A673 (cell line): ENCODE measurements around the gene RNF40. TPM values are rescaled to one million over a fixed set of nuclear protein-coding genes. Genes with fewer than 3 reads are reported as not detected.
A peak's percentile ranks its signal among the peaks of the same experiment; 100 is the strongest.

Source experiments
- BruUV-seq: library from RNA; stranded (reverse); fragments of 400-500 nt; replicated peaks from 2 replicates; lab custom pipeline; 2021; lab: Mats Ljungman, UMichigan
- CTCF ChIA-PET: fragments of 300-600 bp; sonication (Branson Sonifier 250); formaldehyde crosslinking; loops from one replicate; lab custom pipeline; 2022; ENCODE audit warnings: antibody characterized with exemption; lab: Charles Lee
- POLR2A ChIA-PET: fragments of 300-600 bp; sonication (Branson Sonifier 250); formaldehyde crosslinking; loops from one replicate; lab custom pipeline; 2022; ENCODE audit warnings: antibody characterized with exemption; ENCODE audit not compliant: low non-redundant PET; lab: Charles Lee
- DNase-seq: peaks from one replicate; pipeline ENCODE4 v3.0.0-alpha.2; 2015; ENCODE audit warnings: low spot score
- H3K27ac ChIP-seq: fragments of 200-600 bp; sonication (generic); 2 replicates; pipeline ENCODE4 v1.5.1; 2016; ENCODE audit warnings: mixed run types, low read depth, mild to moderate bottlenecking, mixed read lengths, antibody characterized with exemption, low read length; ENCODE audit not compliant: poor library complexity, severe bottlenecking
- H3K27me3 ChIP-seq: fragments of 200-600 bp; sonication (generic); replicated peaks from 2 replicates; pipeline ENCODE4 v1.6.1; 2017; ENCODE audit warnings: mixed run types, low read depth, mild to moderate bottlenecking, mixed read lengths, antibody characterized with exemption, low read length; ENCODE audit not compliant: insufficient read depth, poor library complexity
- H3K36me3 ChIP-seq: fragments of 200-600 bp; sonication (generic); 2 replicates; pipeline ENCODE4 v1.6.1; 2016; ENCODE audit warnings: mixed run types, mild to moderate bottlenecking, mixed read lengths, antibody characterized with exemption, low read length; ENCODE audit not compliant: insufficient read depth, poor library complexity, severe bottlenecking
- H3K4me1 ChIP-seq: fragments of 200-600 bp; sonication (generic); 2 replicates; pipeline ENCODE4 v1.6.1; 2017; ENCODE audit warnings: mixed run types, mild to moderate bottlenecking, mixed read lengths, antibody characterized with exemption, low read length; ENCODE audit not compliant: insufficient read depth, poor library complexity, severe bottlenecking
- H3K4me3 ChIP-seq: fragments of 200-600 bp; sonication (generic); 2 replicates; pipeline ENCODE4 v1.5.1; 2016; ENCODE audit warnings: low read depth, mixed run types, mild to moderate bottlenecking, mixed read lengths, low read length; ENCODE audit not compliant: poor library complexity, severe bottlenecking
- H3K9me3 ChIP-seq: fragments of 200-600 bp; sonication (generic); 2 replicates; pipeline ENCODE4 v1.6.1; 2016; ENCODE audit warnings: mixed run types, low read depth, mild to moderate bottlenecking, mixed read lengths, antibody characterized with exemption, low read length; ENCODE audit not compliant: poor library complexity, severe bottlenecking
- CTCF ChIP-seq: fragments of 300-800, 200-600 bp; sonication (generic); conservative IDR thresholded peaks from 2 replicates; pipeline ENCODE4 v1.5.1; 2017; ENCODE audit warnings: low read depth, mild to moderate bottlenecking, antibody characterized with exemption, low read length, moderate library complexity, mixed read lengths
- EZH2 ChIP-seq: fragments of 200-600 bp; sonication (generic); IDR thresholded peaks from 2 replicates; pipeline ENCODE4 v1.6.1; 2017; ENCODE audit warnings: borderline replicate concordance, low read depth, mild to moderate bottlenecking, mixed read lengths, antibody characterized with exemption, low read length; ENCODE audit not compliant: poor library complexity, severe bottlenecking
- intact Hi-C: fragments of 100-400 bp; cut with micrococcal nuclease; formaldehyde crosslinking; loops from one replicate; pipeline ENCODE4 v1.10.0; 2022; ENCODE audit not compliant: unreplicated experiment
- total RNA-seq: library from RNA; stranded (reverse); gene quantifications from 2 replicates; pipeline ENCODE4 v1.2.3, GENCODE V29; 2021

RNF40 gene
- total RNA-seq, 1 experiment from 2014 or later = 132 TPM

GRCh38 chr16:30773826-30774225, 11.7 kb downstream of the RNF40 start:
- no TSS peak for BruUV-seq
- Histone ChIP-seq H3K9me3 (no peaks in the 10 kb centered on the region), H3K27ac (no peak overlapping the region), H3K27me3 (no peaks in the 10 kb centered on the region), H3K4me1 (peaks cover 4% of the 10 kb centered on the region), H3K4me3 (no peak overlapping the region), H3K36me3 (peaks cover 50% of the 10 kb centered on the region)
- no peak for TF ChIP-seq CTCF
- no peak for TF ChIP-seq EZH2
- ChIA-PET CTCF (no interaction called here), POLR2A (interaction anchor here (0.6 kb wide), 1 partner anchor 934 kb away, joined by 8 read pairs; no protein-coding TSS in a partner anchor)
- DNase-seq = no peak
- intact Hi-C loops = no loop called here

- no peak for TF ChIP-seq EZH2
- TF ChIP-seq CTCF = no peak
- ChIA-PET POLR2A (interaction anchor here (0.6 kb wide), 1 partner anchor 935 kb away, joined by 8 read pairs; no protein-coding TSS in a partner anchor), CTCF (no interaction called here)
- Histone ChIP-seq H3K36me3 (peaks cover 43% of the 10 kb centered on the region), H3K9me3 (no peaks in the 10 kb centered on the region), H3K4me3 (peak overlapping the region; percentile 72), H3K27ac (peak overlapping the region; percentile 90), H3K4me1 (peaks cover 4% of the 10 kb centered on the region), H3K27me3 (no peaks in the 10 kb centered on the region)
- no peak for DNase-seq
- BruUV-seq = no TSS peak
- intact Hi-C loops = loop anchor here (5.0 kb wide), 1 partner anchor 148 kb away; the partner anchor contains the start of gene FBXL19
Observed at GRCh38 chr16:30774367-30775130, 12.4 kb downstream of the RNF40 start.

GRCh38 chr16:30775131-30775391, 12.9 kb downstream of the RNF40 start:
- intact Hi-C loops = loop anchor here (5.0 kb wide), 1 partner anchor 147 kb away; the partner anchor contains the start of gene FBXL19
- peak overlapping the region; percentile 72 for H3K4me3 ChIP-seq
- H3K27me3 ChIP-seq = no peaks in the 10 kb centered on the region
- H3K36me3 ChIP-seq = peaks cover 39% of the 10 kb centered on the region
- peak overlapping the region; percentile 90 for H3K27ac ChIP-seq
- peaks cover 4% of the 10 kb centered on the region for H3K4me1 ChIP-seq
- H3K9me3 ChIP-seq = no peaks in the 10 kb centered on the region
- no peak for DNase-seq
- ChIA-PET POLR2A (interaction anchor here (0.7 kb wide), 1 partner anchor 18 kb away, joined by 3 read pairs; no protein-coding TSS in a partner anchor), CTCF (no interaction called here)
- BruUV-seq = no TSS peak
- TF ChIP-seq EZH2 (no peak), CTCF (no peak)
